ENCODE data around the gene LAMA4.

GRCh38 chr6:112225691-112226090 is 28.7 kb downstream of the LAMA4 start:
- TF ChIP-seq REST (IDR thresholded peaks at IDR 0.05): no peak
- TF ChIP-seq FOSL2 (IDR thresholded peaks at IDR 0.05): no peak
- TF ChIP-seq FOSL2 (CRISPR knock-in tag; IDR thresholded peaks at IDR 0.05): no peak
- no peak for TF ChIP-seq CTCF (IDR thresholded peaks at IDR 0.05)
- no peak for TF ChIP-seq HDAC2 (IDR thresholded peaks at IDR 0.05)
- no peak for TF ChIP-seq POLR2A (IDR thresholded peaks at IDR 0.05; ENCODE audit: low read length)
- TF ChIP-seq EP300 (IDR thresholded peaks at IDR 0.05): no peak
- no peak for TF ChIP-seq GATA3 (IDR thresholded peaks at IDR 0.05; ENCODE audit: borderline replicate concordance)
- no peak for TF ChIP-seq JUN (IDR thresholded peaks at IDR 0.05)
- no peak for TF ChIP-seq JUNB (IDR thresholded peaks at IDR 0.05)
- TF ChIP-seq ZNF302 (CRISPR knock-in tag; IDR thresholded peaks at IDR 0.05): no peak
- TF ChIP-seq MAX (IDR thresholded peaks at IDR 0.05): no peak

Data from A549 (cell line).